ENCODE results near the gene MAD1L1.

GRCh38 chr7:2201686-2202360 is 30.9 kb downstream of the MAD1L1 start:
- TF ChIP-seq, protein P1, sequence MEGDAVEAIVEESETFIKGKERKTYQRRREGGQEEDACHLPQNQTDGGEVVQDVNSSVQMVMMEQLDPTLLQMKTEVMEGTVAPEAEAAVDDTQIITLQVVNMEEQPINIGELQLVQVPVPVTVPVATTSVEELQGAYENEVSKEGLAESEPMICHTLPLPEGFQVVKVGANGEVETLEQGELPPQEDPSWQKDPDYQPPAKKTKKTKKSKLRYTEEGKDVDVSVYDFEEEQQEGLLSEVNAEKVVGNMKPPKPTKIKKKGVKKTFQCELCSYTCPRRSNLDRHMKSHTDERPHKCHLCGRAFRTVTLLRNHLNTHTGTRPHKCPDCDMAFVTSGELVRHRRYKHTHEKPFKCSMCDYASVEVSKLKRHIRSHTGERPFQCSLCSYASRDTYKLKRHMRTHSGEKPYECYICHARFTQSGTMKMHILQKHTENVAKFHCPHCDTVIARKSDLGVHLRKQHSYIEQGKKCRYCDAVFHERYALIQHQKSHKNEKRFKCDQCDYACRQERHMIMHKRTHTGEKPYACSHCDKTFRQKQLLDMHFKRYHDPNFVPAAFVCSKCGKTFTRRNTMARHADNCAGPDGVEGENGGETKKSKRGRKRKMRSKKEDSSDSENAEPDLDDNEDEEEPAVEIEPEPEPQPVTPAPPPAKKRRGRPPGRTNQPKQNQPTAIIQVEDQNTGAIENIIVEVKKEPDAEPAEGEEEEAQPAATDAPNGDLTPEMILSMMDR (IDR thresholded peaks at IDR 0.05) = no peak
- TF ChIP-seq POLR2A (IDR thresholded peaks at IDR 0.05) = no peak
